HG03135 (cell line): ENCODE data around the gene LRRC9.
"Not testable (repeated sequence)": the region's sequence is repeated elsewhere in the genome, so short reads cannot be mapped to it uniquely, and the experiment has no call there.

Experiments
- ATAC-seq: cut with Tn5 transposase; IDR thresholded peaks from one replicate; pipeline ENCODE4 v1.9.1; 2021; ENCODE audit warnings: mild to moderate bottlenecking, moderate library complexity; ENCODE audit not compliant: unreplicated experiment

Gene LRRC9

DNA sequence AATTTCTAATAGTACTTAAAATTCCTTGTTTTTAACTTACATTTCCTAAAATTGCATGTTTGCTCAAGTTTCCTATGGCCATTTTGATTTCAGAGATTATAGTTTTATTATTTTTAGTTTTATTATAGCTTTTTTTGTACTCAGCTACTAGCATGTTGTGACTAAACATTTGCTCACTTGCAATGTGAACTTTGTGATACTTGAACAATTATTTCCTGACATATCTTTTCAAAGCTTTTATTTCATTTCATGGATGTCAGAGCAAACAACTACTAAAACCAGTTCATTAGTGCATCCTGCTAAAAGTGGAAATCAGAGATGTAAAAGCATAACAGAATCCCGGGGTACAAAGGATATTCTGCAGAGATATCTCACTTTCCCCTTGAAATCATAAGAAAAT lies 138.1 kb downstream of the LRRC9 start:
- no peak for ATAC-seq

DNA sequence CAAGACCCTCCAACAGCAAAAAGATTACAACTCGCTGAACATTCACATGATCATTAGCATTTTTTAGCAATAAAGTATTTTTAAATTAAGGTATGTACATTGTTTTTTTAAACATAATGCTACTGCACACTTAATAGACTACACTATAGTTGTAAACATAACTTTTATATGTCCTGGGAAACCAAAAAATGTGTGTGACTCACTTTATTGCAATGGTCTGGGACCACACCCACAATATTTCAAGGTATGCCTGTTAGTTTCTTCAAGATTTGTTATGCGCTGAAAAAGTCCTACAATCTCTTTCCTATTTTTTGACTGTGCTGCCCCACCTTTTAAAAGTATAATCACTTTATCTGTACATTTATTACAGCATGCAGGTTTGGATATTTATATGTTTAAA lies 141.4 kb downstream of the LRRC9 start:
- no peak for ATAC-seq

DNA sequence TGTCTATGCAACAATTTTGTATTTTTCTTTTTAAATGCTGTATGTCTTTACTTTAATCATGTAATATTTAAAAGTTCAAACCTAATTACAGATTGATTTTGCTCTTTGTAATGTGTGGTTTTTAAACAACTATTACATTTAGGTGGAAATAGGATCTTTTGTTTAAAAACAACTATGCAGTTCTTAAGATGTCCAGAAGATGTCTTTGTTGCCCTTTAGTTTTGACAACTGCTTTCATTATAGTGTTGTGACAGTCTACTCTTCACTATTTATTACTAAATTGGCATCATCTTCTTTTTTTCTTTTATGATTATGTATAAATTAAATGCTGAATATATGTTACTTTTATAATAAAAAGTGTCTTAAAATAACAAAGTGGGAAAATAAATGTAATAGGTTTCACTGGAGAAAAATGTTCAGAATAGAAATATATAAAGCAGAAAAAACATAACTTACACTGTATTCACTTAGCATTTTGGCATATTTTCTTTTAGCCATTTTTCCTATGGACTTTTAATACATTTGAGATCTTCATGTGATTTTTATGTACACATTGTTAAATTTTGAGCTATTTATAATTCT lies 144.6 kb downstream of the LRRC9 start:
- no peak for ATAC-seq

DNA sequence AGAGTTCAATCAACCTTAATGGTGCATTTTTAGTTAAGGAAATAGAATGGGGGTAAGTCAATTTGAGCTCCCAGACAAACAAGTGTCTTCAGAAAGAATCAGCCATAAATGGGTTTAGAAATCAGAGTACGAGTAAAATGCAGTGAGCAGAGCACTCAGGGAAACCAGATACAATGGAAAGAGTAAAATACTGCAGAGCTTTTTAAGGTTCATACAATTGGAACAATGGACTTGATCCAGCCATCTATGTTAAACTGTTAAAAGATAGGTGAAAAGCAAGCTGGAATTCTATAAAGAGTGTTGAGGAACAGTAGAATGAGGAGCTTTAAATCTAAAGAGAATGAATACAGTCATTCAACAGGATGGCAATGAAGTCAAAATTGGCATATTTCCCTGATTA lies 147.9 kb downstream of the LRRC9 start:
- ATAC-seq = no peak

DNA sequence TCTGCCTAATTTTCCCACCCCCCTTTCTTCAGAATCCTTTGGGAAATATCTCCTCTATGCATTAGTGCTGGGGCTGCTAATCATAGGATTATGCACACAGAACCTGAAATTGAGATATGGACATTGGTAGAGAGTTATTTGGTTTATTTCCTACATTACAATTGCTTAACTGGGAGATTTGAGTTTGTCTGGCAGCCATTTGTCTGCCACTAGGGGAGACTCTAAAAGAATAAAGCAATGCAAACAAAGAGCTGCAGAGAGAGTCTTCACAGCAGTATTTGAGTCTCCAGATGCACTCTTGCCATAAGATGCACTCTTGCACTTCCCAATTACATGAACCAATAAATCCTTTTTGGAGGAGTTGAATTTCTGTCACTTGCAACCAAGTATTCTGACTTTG lies 159.8 kb downstream of the LRRC9 start:
- ATAC-seq = no peak

DNA sequence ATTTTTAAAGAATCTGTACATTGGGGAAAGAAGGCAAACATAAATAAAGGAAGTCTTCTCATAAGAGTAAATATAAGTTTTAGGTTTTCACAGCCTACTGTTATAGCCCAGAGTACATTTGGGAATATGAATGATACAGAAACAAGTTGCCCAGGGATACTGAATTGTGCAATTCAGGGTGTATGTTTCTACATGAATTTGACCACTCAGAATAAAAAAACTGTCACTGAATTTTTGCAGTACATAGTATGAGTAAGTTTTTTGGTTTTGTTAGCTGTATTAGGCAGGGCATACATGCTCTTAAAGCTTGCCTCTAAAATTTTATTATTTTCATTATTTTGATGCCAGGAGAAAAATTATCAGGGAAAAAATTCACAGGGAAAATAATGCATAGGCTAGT lies 165.1 kb downstream of the LRRC9 start:
- ATAC-seq = no peak

DNA sequence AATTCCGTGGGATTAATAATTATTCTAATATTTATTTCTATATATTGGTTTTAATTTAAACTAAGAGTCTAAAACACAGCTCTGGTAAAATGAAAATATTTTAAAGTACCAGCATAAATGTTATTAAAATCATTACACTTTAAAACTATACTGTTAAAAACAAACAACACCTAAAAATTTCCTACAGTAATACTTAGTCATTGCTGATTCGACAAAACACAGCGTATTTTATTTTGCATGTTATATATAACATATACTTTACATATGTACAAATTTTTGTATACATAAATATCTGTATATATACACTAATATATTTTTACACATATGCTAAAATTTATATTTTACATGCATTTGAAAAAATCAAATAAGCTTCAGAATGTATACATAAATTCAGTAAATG lies 165.7 kb downstream of the LRRC9 start:
- ATAC-seq = no peak

DNA sequence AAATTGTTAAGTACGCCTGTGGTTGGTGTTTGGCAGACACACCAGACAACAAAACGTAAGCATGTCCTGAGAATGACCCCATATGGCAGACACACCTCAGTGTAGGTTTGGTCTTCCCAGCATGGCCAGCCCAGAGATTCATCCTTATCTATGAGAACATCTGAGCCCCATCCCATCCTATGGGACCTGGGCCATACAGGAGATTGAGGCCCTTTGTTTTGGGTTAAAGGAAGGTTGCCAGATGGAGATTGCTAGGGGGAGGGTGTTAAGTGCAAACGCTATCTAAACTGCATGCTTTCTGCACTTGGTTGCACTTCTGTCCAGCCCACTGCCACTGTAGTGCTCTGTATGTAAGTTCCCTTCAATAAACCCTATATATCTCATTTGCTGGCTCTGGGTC lies 167.7 kb downstream of the LRRC9 start:
- ATAC-seq = no peak

DNA sequence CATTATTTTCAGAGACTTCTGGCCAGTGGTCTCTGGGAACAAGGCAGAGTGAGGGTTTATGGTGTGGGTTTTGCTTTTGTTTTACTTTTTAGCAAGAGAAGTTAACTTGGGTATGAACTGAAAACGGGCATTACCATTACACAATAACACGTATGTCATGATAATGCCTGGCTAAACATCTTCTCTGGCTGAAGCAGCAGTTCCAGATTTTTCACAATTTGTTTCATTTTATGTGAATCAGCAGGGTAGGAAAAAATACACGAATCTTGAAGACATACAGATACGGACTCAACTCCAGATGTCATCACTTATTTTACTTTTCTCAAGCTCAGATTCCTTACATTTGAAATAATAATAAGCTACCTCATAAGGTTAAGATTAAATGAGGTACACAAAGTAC lies 169.3 kb downstream of the LRRC9 start:
- ATAC-seq = no peak

DNA sequence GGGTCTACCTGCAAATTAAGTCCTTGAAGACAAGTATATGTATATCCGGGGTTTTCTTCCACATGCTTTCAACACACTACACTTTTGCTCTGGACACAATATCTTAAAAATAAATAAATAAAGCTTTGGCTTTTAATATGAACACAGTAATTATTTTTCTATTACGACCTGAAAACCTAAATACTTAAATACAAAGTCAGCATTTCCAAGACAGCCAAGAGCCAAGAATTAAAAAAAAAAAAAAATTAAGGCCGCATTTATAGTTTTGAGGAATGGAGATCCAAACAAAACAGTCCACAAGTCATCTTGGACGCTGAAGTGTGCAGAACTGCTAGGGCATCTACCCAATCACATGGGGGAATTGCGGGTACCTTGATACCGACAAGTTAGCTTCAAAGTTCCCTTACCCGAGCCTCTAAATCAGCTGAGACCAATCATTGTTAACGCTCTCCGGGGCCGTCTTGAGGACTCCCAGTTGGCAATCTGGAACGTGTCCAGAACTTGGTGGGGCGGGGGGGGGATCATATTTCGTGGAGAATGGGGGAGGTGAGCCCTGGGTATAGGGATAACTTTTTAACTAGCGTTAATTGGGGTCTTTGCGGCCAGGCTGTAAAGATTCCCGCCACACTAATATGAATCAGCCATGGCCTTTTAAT lies 171.0 kb downstream of the LRRC9 start:
- ATAC-seq = no peak

DNA sequence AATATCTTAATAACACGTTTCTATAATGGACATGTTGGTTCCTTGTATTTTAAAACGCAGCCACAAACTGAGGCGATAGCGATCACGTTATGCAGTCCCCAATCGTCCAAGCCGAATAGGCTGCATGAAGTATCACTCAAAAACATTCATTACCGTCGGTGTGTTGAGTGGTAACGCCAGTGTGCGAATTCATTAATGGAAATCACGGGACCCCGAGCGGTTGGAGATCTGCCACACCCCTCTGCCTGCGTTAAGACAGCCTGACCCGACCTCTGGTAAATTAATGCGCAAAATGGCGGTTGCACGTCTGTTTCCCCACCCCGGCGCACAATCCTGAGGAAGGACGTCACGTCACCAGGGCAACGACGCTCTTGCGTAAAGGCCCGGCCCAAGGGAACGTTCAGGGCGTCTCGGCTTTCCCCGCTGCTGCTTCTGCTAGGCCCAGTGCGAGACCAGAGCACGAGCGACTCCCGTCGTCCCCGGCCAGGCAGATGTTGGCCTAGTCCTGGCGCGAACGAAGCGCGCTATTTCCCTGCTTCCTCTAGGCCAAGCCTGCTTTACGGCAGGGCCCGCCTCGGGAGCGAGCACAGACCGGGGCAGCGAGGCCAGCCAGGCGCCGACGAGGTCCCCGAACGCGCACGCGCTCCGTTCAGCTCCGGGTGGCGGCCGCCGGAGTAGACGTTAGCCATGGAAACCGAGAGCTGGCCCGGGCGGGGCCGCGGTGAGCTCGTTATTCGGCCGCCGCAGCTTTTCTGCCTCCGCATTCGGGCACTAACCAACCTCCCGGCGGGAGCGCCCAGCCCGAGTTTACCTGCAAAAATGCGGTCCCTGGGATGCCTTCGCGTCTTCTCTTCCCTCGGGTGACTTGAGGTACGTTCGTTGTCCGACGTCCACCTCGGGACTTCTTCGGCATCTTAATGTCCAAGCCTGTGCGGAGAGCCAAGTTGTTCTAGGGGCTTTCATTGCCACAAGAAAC lies 171.9 kb downstream of the LRRC9 start, which contains the start of gene PCNX4:
Gene PCNX4, plus strand, starts transcription at position 374 of the 976 bp plus-strand sequence. CDS start 15,716 bp downstream, outside the sequence.
- ATAC-seq = peak; percentile 97

DNA sequence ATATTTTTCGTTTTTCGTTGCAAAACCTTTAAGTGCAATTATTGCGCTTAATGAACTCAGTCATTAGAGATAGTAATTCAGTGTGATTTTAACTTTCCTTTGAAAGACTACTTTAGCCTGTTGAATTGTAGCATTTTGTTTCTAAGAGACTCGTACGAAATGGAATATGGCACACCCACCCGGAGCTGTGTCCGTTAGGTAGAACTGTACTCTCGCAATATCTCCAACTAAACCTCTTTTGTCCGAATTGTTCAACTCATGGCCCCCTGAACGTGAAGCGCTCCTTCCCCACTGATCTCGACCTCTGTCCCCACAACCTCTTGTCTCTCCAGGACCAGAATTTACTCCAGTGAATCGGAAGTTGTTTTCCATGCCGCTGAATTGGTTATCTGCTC lies 172.6 kb downstream of the LRRC9 start:
- no peak for ATAC-seq

DNA sequence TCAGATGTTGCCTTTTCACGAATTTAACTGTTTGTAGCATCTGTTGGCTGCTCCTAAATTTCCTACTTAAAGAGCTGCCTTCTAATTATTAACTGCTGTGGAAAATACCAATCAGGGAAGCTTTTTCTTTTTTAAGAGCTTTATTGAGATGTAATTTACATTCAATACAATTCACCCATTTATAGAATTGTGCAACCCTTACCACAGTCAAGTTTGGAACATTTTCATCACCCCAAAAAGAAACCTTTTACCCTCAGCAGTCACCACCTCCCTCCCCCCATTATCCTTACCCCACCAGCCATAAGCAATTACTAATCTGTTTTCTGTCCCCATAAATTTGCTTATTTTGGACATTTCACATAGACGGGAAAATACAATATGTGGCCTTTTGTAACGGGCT lies 173.1 kb downstream of the LRRC9 start:
- ATAC-seq = no peak

DNA sequence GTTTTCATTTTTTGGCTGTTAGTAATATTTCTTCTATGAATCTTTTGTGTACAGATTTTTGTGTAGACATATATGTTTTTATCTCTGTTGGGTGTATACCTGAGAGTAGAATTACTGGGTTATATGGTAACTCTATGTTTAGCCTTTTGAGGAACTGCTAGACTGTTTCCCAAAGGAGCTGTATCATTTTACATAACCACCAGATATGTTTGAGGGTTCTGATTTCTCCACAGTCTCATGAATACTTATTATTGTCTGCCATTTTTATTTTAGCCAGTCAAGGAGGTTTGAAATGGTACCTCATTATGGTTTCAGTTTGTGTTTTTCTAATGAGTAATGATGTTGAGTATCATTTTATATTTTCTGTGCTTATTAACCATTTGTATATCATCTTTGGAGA lies 173.7 kb downstream of the LRRC9 start:
- ATAC-seq = no peak

DNA sequence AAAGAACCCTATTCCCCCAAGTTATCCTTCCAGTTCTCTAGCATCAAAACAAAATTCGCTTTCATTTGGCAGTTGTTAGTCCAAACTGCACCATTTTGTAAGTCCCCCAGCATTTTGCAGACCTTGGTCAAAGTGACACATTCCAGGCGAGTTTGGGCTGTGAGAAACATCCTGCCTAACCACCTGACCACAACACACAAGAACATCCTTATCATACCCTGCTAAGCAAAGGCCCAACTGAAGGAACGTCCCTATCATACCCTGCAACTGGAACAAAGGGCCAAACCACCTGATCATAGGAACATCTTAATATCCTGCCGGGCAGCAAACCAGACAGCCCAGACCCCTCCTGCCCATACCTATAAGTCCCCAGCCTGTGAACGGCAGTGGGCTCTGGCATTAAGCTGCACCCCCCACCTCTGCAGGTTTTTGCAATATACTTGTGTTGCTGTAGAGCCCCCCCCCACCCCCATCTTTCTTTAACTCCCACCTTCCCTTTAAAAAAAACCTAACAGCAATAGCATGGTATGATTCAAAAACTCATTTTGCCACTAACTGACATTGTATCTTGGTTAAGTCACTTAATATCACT lies 174.5 kb downstream of the LRRC9 start:
- no peak for ATAC-seq

DNA sequence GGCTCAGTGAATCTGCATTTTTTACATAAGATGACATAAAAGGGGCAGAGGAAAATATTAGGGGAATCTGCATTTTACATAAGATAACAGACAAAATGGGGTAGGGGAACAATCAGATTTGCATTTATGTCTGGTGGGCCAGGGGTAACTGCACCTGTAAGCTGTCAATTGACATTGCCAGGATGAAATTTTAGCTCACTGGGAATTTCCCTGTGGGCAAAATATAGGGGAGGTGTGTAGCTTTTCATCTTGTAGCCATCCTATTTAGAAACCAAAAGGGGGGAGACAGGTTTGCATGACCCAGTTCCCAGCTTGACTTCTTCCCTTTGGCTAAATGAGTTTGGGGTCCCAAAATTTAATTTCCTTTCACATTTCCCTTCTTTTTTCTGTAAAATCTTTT lies 175.3 kb downstream of the LRRC9 start:
- no peak for ATAC-seq

DNA sequence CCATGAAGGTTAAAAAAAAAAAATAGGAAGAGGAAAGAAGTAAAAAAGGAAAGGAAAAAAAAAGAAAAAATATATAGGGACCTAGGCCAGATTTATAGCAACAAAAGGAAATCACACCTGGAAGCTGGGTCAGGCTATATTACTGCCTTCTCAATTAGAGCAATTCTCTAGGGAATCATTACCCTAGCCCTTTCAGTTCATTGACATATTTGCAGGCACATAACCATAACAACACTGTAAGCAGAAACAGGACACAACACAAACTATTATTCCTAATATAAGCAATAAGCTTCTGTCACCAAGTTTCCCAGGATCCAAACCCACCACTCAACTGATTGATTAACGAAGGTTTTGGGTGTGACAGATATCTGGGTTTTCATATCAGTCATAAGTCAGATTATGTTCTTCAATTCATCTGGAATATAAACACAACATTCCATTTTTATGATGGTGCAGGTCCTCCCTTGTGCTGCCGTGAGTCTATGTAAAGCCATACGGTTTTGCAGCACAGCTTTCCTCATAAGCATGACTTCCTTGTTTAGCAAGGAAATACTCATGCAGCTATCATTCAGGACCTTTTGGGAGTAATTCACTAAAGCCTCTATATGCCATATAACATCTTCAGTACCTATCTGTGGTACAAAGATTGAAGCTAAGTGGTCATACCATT lies 176.0 kb downstream of the LRRC9 start:
- ATAC-seq = no peak

DNA sequence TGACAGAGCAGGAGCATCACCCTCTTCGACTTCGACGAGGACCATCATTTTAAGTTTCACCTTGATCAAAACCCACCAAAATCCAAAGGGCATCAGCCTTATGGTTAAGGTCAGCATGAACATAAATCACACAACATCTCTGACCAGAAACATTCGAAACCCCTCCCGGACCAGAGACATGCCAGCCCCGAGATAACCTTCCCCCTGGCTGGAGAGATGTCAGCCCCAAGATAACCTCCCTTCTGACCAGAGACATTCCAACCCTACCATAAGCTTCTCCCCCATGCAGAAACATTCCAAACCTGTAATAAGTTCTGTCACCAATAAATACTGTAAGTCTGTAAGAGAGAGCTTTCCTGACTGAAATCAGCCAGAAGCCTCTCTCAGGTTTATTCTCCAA lies 178.0 kb downstream of the LRRC9 start:
- no peak for ATAC-seq

DNA sequence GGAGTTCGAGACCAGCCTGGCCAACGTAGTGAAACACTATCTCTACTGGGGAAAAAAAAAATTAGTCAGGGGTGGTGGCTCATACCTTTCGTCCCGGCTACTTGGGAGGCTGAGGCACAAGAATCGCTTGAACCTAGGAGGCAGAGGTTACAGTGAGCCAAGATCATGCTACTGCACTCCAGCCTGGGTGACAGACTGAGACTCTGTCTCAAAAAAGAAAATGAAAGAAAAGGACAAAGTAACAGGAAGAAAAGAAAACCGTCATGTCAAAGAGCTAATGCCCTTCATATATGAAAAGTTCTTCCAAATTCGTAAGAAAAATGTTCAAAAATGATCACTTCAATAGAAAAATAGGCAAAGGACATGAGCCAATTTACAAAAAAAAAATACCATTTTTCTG lies 179.9 kb downstream of the LRRC9 start:
- not testable (repeated sequence) for ATAC-seq

DNA sequence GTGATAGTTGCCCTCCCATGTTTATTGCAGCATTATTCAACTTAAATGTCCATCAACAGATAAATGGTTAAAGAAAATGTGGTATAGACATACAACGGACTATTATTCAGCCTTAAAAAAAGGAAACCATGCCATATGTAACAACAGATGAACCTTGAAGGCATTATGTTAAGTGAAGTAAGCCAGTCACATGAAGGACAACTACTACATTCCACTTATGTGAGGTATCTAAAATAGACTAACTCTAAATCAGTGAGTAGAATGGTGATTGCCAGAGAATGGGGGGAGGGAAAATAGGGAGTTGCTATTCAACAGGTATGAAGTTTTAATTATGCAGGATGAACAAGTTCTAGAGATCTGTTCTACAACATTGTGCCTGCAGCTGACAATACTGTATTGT lies 181.8 kb downstream of the LRRC9 start:
- no peak for ATAC-seq

DNA sequence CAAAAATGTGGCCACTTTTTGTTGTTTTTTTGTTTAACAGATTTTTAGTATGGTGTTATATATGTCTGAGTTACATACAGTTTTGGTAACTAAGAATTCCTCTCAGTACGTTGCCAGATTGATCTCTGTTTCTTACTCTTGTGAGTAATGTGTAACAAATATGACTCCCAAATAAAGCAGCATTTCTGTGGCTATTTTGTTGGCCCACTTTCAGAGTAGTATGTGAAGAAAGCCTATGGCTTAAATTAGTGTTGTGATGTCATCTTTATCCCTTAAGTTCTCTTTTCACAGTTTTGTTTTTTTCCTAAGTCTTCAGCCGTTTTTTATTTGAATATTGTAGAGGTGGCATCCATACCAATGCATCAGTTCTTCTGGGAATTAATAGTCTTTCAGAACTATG lies 182.4 kb downstream of the LRRC9 start:
- no peak for ATAC-seq
